IMR-90 (cell line): ENCODE measurements around the gene SLC22A14. TPM values are rescaled to one million over a fixed set of nuclear protein-coding genes. Genes with fewer than 3 reads are reported as not detected.

Experiments used
- ATAC-seq: fragments of 200-7000 bp; cut with Tn5 transposase; 2 replicates; pipeline ENCODE4 v1.9.1; 2020; ENCODE audit warnings: low read depth, mild to moderate bottlenecking, moderate library complexity
- BruUV-seq: library from RNA; stranded (reverse); fragments of 400-500 nt; replicated peaks from 2 replicates; lab custom pipeline; 2021; lab: Mats Ljungman, UMichigan
- CTCF ChIA-PET: fragments of 300-600 bp; formaldehyde crosslinking; extraction: SDS; loops from one replicate; lab custom pipeline; 2021; ENCODE audit warnings: antibody characterized with exemption; lab: Yijun Ruan, JAX
- POLR2A ChIA-PET: fragments of 300-600 bp; sonication (Branson Sonifier 250); formaldehyde crosslinking; loops from one replicate; lab custom pipeline; 2022; ENCODE audit warnings: antibody characterized with exemption; ENCODE audit not compliant: unreplicated experiment; lab: Charles Lee
- DNase-seq: peaks from one replicate; pipeline ENCODE4 v3.0.0; 2013
- H2AFZ ChIP-seq: replicated peaks from 2 replicates; pipeline ENCODE3; 2013; ENCODE audit warnings: low read length, mild to moderate bottlenecking; ENCODE audit not compliant: poor library complexity
- H2AK5ac ChIP-seq: 2 replicates; pipeline ENCODE4 v1.6.1; 2013; ENCODE audit warnings: low read depth, low read length, inconsistent platforms
- H2AK9ac ChIP-seq: replicated peaks from 2 replicates; pipeline ENCODE3; 2013; ENCODE audit warnings: mild to moderate bottlenecking, low read depth, low read length, moderate library complexity; ENCODE audit not compliant: poor library complexity
- H2BK120ac ChIP-seq: 2 replicates; pipeline ENCODE4 v1.6.1; 2013; ENCODE audit warnings: low read depth, low read length, inconsistent platforms
- H2BK15ac ChIP-seq: 3 replicates; pipeline ENCODE4 v1.6.1; 2013; ENCODE audit warnings: low read depth, low read length, inconsistent platforms
- H2BK20ac ChIP-seq: 2 replicates; pipeline ENCODE4 v1.6.1; 2013; ENCODE audit warnings: low read depth, mild to moderate bottlenecking, inconsistent platforms, low read length, moderate library complexity
- H2BK5ac ChIP-seq: 2 replicates; pipeline ENCODE4 v1.6.1; 2013; ENCODE audit warnings: mild to moderate bottlenecking, low read depth, low read length, inconsistent platforms; ENCODE audit not compliant: poor library complexity, severe bottlenecking
- H3K14ac ChIP-seq: replicated peaks from 2 replicates; pipeline ENCODE4 v1.6.1; 2013; ENCODE audit warnings: low read depth, low read length, inconsistent platforms
- H3K18ac ChIP-seq: 2 replicates; pipeline ENCODE4 v1.6.1; 2013; ENCODE audit warnings: low read depth, low read length, control low read depth
- H3K23ac ChIP-seq: 2 replicates; pipeline ENCODE4 v1.6.1; 2013; ENCODE audit warnings: low read depth, low read length, inconsistent platforms
- H3K27ac ChIP-seq: 2 replicates; pipeline ENCODE4 v1.5.1; 2013; ENCODE audit warnings: mild to moderate bottlenecking, control low read depth, low read length; ENCODE audit not compliant: insufficient read depth
- H3K27me3 ChIP-seq: 2 replicates; pipeline ENCODE4 v1.6.1; 2013; ENCODE audit warnings: low read length; ENCODE audit not compliant: control insufficient read depth, insufficient read depth
- H3K36me3 ChIP-seq: 2 replicates; pipeline ENCODE4 v1.6.1; 2013; ENCODE audit warnings: low read length, mixed read lengths; ENCODE audit not compliant: control insufficient read depth, insufficient read depth
- H3K4ac ChIP-seq: 2 replicates; pipeline ENCODE4 v1.6.1; 2013; ENCODE audit warnings: low read depth, low read length, inconsistent platforms
- H3K4me1 ChIP-seq: 2 replicates; pipeline ENCODE4 v1.6.1; 2013; ENCODE audit warnings: low read length, mixed read lengths; ENCODE audit not compliant: control insufficient read depth, insufficient read depth
- H3K4me2 ChIP-seq: 2 replicates; pipeline ENCODE4 v1.6.1; 2013; ENCODE audit warnings: low read depth, mild to moderate bottlenecking, control low read depth, low read length, moderate library complexity
- H3K4me3 ChIP-seq: 2 replicates; pipeline ENCODE4 v1.5.1; 2013; ENCODE audit warnings: low read depth, mild to moderate bottlenecking, control low read depth, low read length, moderate library complexity; ENCODE audit not compliant: insufficient read depth
- H3K56ac ChIP-seq: 2 replicates; pipeline ENCODE4 v1.6.1; 2013; ENCODE audit warnings: low read length, inconsistent platforms; ENCODE audit not compliant: insufficient read depth; ENCODE audit errors: extremely low read depth
- H3K79me1 ChIP-seq, 2 experiments: 2 replicates each; pipeline ENCODE4 v1.6.1; 2013; ENCODE audit warnings: low read length in 2 of 2, inconsistent platforms in 1 of 2, low read depth in 1 of 2
- H3K9ac ChIP-seq: 2 replicates; pipeline ENCODE4 v1.6.1; 2013; ENCODE audit warnings: low read depth, low read length, control low read depth
- H3K9me1 ChIP-seq: 2 replicates; pipeline ENCODE4 v1.6.1; 2013; ENCODE audit warnings: low read length, inconsistent platforms; ENCODE audit not compliant: insufficient read depth
- H3K9me3 ChIP-seq: 2 replicates; pipeline ENCODE4 v1.6.1; 2013; ENCODE audit warnings: low read length; ENCODE audit not compliant: control insufficient read depth, insufficient read depth
- H4K20me1 ChIP-seq: 2 replicates; pipeline ENCODE4 v1.6.1; 2013; ENCODE audit warnings: low read length, inconsistent platforms; ENCODE audit not compliant: insufficient read depth
- H4K5ac ChIP-seq: 2 replicates; pipeline ENCODE4 v1.6.1; 2013; ENCODE audit warnings: mild to moderate bottlenecking, low read depth, low read length, control low read depth
- H4K8ac ChIP-seq, 2 experiments: 2 replicates each; pipeline ENCODE4 v1.6.1; 2013; ENCODE audit warnings: low read depth in 2 of 2, low read length in 2 of 2, control low read depth in 1 of 2, inconsistent platforms in 1 of 2
- H4K91ac ChIP-seq: 2 replicates; pipeline ENCODE4 v1.6.1; 2013; ENCODE audit warnings: low read depth, low read length, inconsistent platforms; ENCODE audit not compliant: insufficient read depth
- BHLHE40 ChIP-seq: fragments of 150-350 bp; IDR thresholded peaks from 2 replicates; pipeline ENCODE4 v1.6.1; 2016; ENCODE audit warnings: mild to moderate bottlenecking, low read depth, low read length
- CEBPB ChIP-seq: IDR thresholded peaks from 2 replicates; pipeline ENCODE4 v1.6.1; 2012; ENCODE audit warnings: low read depth, low read length, improper control_type of control experiment
- CHD1 ChIP-seq: IDR thresholded peaks from 2 replicates; pipeline ENCODE4 v1.6.1; 2012; ENCODE audit warnings: low read depth, low read length, improper control_type of control experiment
- CTCF ChIP-seq: conservative IDR thresholded peaks from 2 replicates; pipeline ENCODE4 v1.5.1; 2012; ENCODE audit warnings: mild to moderate bottlenecking, low read depth, low read length, improper control_type of control experiment
- FOS ChIP-seq: fragments of 150-350 bp; IDR thresholded peaks from 2 replicates; pipeline ENCODE4 v1.6.1; 2016; ENCODE audit warnings: low read depth, low read length
- MAFK ChIP-seq: IDR thresholded peaks from 2 replicates; pipeline ENCODE4 v1.6.1; 2012; ENCODE audit warnings: low read depth, low read length, improper control_type of control experiment
- MXI1 ChIP-seq: IDR thresholded peaks from 2 replicates; pipeline ENCODE4 v1.6.1; 2012; ENCODE audit warnings: low read depth, mild to moderate bottlenecking, low read length, moderate library complexity, borderline replicate concordance
- NFE2L2 ChIP-seq: fragments of 150-350 bp; IDR thresholded peaks from 2 replicates; pipeline ENCODE4 v1.6.1; 2016; ENCODE audit warnings: low read depth, mild to moderate bottlenecking, low read length
- POLR2A ChIP-seq: IDR thresholded peaks from 2 replicates; pipeline ENCODE4 v1.6.1; 2012; ENCODE audit warnings: mild to moderate bottlenecking, low read depth, low read length
- RAD21 ChIP-seq: IDR thresholded peaks from 2 replicates; pipeline ENCODE4 v1.6.1; 2012; ENCODE audit warnings: low read length, improper control_type of control experiment
- RCOR1 ChIP-seq: IDR thresholded peaks from 2 replicates; pipeline ENCODE4 v1.6.1; 2012; ENCODE audit warnings: mild to moderate bottlenecking, low read length, improper control_type of control experiment; ENCODE audit not compliant: insufficient replicate concordance
- RFX5 ChIP-seq: IDR thresholded peaks from 2 replicates; pipeline ENCODE4 v1.8.0; 2012; ENCODE audit warnings: low read depth, mild to moderate bottlenecking, low read length, moderate library complexity
- SMC3 ChIP-seq: fragments of 150-350 bp; IDR thresholded peaks from 2 replicates; pipeline ENCODE4 v1.6.1; 2016; ENCODE audit warnings: low read depth, mild to moderate bottlenecking, antibody characterized with exemption, low read length, moderate library complexity
- WGBS, 2 experiments: methylation state at CpG; one replicate each; pipeline versions ENCODE4 v1.1.5 to v1.1.7; 2013; ENCODE audit warnings: missing lambda C conversion rate in 2 of 2; ENCODE audit not compliant: insufficient read length in 1 of 2; ENCODE audit errors: extremely low coverage in 2 of 2; 5-methylcytosine and 5-hydroxymethylcytosine counted together
- dilution Hi-C: fragments of 300-500 bp; cut with HindIII; formaldehyde crosslinking; loops from one replicate; pipeline ENCODE4 v1.14.3; 2018; ENCODE audit warnings: low sequenced_read_pairs; ENCODE audit not compliant: unreplicated experiment
- in situ Hi-C: fragments of 300-500 bp; cut with MboI; formaldehyde crosslinking; loops from 3 replicates; pipeline ENCODE4 v1.14.3; 2019; ENCODE audit warnings: low sequenced_read_pairs, inconsistent platforms, mixed read lengths
- intact Hi-C: fragments of 100-400 bp; cut with micrococcal nuclease; formaldehyde crosslinking; loops from 2 replicates; pipeline ENCODE4 v1.10.0; 2022
- polyA plus RNA-seq, 3 experiments: library from polyadenylated mRNA; depleted of rRNA; stranded (reverse); fragments of >200 nt; gene quantifications; 2 replicates each; pipeline ENCODE4 v1.2.3, GENCODE V29; 2012; ENCODE audit warnings: low replicate concordance in 1 of 3
- total RNA-seq: library from RNA; depleted of rRNA; stranded (reverse); fragments of >200 nt; gene quantifications from 2 replicates; pipeline ENCODE4 v1.2.3, GENCODE V29; 2012
- TF ChIP-seq, protein P1 (sequence below): fragments of 150-350 bp; IDR thresholded peaks from 2 replicates; pipeline ENCODE4 v1.6.1; 2017; ENCODE audit warnings: mild to moderate bottlenecking, antibody characterized with exemption, low read length, low read depth
- TF ChIP-seq, protein P2 (sequence below): fragments of 150-350 bp; IDR thresholded peaks from 2 replicates; pipeline ENCODE4 v1.6.1; 2016; ENCODE audit warnings: low read depth, mild to moderate bottlenecking, low read length, moderate library complexity, borderline replicate concordance

SLC22A14 gene
- total and polyA plus RNA-seq, 2 of the 4 experiments (the other 2 are of a cell fraction), result under 0.01 to 0.07 TPM

DNA sequence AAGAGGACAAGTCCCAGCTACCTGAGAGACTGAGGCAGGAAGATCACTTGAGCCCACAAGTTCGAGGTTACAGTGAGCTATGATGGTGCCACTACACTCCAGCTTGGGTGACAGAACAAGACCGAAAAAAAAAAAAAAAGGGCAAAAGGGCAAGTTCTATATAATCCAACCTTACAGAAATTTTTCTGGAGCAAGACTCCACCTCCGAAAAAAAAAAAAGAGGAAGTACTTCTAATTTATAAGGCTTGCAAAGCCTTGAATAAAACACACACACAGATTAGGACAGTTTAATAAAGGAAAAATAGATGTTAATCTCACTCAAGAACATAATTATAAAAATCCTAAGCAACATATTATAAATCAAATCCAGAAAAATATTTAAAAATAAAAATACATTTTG is 50.1 kb downstream of the SLC22A14 start:
- Histone ChIP-seq H3K4me2 (no peak overlapping the region), H4K91ac (no peak overlapping the region), H2BK120ac (no peak overlapping the region), H2AK5ac (no peak overlapping the region), H3K4ac (no peak overlapping the region), H3K9ac (no peak overlapping the region), H4K20me1 (no peaks in the 10 kb centered on the region), H3K4me3 (no peak overlapping the region), H3K4me1 (peaks cover 1% of the 10 kb centered on the region; the same call in 1 of the 2 replicates), H3K36me3 (no peaks in the 10 kb centered on the region), H3K14ac (no peak overlapping the region), H3K23ac (no peak overlapping the region), H3K27ac (no peak overlapping the region), H2AK9ac (no peak overlapping the region), H3K9me3 (no peaks in the 10 kb centered on the region; the same call in 1 of the 2 replicates), H2BK5ac (no peak overlapping the region), H3K56ac (no peak overlapping the region), H4K5ac (no peak overlapping the region), H2BK15ac (no peak overlapping the region), H4K8ac (no peak overlapping the region), H2BK20ac (no peak overlapping the region), H2AFZ (no peak overlapping the region), H3K18ac (no peak overlapping the region), H3K9me1 (no peaks in the 10 kb centered on the region), H3K27me3 (peaks cover 2% of the 10 kb centered on the region; the same call in 1 of the 2 replicates), H3K79me1 (no peaks in the 10 kb centered on the region)
- intact Hi-C loops, result no loop called here
- ChIA-PET CTCF (no interaction called here), POLR2A (interaction anchor here (1.2 kb wide), 1 partner anchor 15 kb away, joined by 11 read pairs; the partner anchor contains the start of gene XYLB)
- ATAC-seq, result no peak
- TF ChIP-seq, protein P1, sequence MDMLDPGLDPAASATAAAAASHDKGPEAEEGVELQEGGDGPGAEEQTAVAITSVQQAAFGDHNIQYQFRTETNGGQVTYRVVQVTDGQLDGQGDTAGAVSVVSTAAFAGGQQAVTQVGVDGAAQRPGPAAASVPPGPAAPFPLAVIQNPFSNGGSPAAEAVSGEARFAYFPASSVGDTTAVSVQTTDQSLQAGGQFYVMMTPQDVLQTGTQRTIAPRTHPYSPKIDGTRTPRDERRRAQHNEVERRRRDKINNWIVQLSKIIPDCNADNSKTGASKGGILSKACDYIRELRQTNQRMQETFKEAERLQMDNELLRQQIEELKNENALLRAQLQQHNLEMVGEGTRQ, result no peak
- TF ChIP-seq MAFK (no peak), NFE2L2 (no peak), MXI1 (no peak), FOS (no peak), RAD21 (no peak), CEBPB (no peak), SMC3 (no peak), RFX5 (no peak), POLR2A (no peak), CTCF (no peak), RCOR1 (no peak), CHD1 (no peak), BHLHE40 (no peak)
- TF ChIP-seq, protein P2, sequence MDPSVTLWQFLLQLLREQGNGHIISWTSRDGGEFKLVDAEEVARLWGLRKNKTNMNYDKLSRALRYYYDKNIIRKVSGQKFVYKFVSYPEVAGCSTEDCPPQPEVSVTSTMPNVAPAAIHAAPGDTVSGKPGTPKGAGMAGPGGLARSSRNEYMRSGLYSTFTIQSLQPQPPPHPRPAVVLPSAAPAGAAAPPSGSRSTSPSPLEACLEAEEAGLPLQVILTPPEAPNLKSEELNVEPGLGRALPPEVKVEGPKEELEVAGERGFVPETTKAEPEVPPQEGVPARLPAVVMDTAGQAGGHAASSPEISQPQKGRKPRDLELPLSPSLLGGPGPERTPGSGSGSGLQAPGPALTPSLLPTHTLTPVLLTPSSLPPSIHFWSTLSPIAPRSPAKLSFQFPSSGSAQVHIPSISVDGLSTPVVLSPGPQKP, result no peak
- BruUV-seq, result no TSS peak
- dilution Hi-C loops, result no loop called here
- WGBS, 2 experiments, result no CpG with 5 or more reads among the region's 3 CpGs
- in situ Hi-C loops, result no loop called here
- DNase-seq, result no peak
